Measurements from ENCODE around the gene NEUROD4. TPM values are rescaled to one million over a fixed set of nuclear protein-coding genes. Genes with fewer than 3 reads are reported as not detected.

Gene NEUROD4
- total and polyA plus RNA-seq, 2 experiments from 2014 or later = 0.07 to 0.13 TPM

DNA sequence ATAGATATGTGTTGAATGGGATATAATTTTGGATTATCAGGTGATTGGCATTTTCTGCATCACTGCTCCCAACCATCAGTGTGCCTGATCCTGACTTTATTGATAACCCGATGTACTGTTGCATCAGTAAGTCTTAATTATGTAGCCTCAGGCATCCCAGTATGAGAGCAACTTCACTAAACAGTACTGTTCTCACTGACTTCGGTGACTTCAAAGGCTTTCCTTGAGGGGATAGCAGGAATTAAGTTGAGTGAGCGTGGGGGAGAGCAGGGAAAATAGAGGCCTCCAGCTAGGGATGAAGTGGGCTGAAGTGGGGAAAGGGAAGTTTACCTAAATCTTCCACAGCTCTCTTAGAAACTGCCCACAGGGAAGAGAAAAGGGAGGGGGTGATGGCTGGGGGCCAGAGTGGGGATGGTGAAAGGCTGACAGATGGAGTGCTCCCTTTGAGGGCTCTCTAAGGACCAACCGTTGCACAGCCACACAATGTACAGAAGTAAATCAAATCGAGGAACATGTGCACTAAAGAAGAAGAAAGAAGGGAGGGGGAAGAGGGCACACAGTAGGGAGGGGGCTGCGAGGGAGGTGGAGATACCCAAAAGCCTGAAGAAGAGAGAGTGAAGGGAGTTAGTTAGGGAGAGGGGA is 10.7 kb upstream of the NEUROD4 start:
- H3K27me3 Mint-ChIP-seq (ENCODE audit: insufficient read depth, low read depth, poor library complexity) = peaks cover 3% of the 10 kb centered on the region
- Histone ChIP-seq H3K4me2 (no peak overlapping the region; the same call in 1 of the 2 replicates), H3K36me3 (ENCODE audit: insufficient read depth) (no peaks in the 10 kb centered on the region), H3K27ac (ENCODE audit: low read depth) (no peak overlapping the region), H3K4me3 (no peak overlapping the region), H3F3A (replicated peaks; ENCODE audit: low read depth) (no peaks in the 10 kb centered on the region), H3K79me2 (replicated peaks; ENCODE audit: insufficient read depth) (no peaks in the 10 kb centered on the region), H2AFZ (peak overlapping the region; percentile 41; the same call in 1 of the 2 replicates), H3K27me3 (ENCODE audit: insufficient read depth) (no peaks in the 10 kb centered on the region), H3K4me1 (ENCODE audit: insufficient read depth) (no peaks in the 10 kb centered on the region), H3K9me2 (ENCODE audit: insufficient read depth) (no peaks in the 10 kb centered on the region; the same call in 1 of the 2 replicates), H4K20me1 (replicated peaks; ENCODE audit: insufficient read depth) (no peaks in the 10 kb centered on the region)
- no peak overlapping the region for H3K27ac Mint-ChIP-seq
- DNase-seq (ENCODE audit: low spot score) (peak; percentile 7), ATAC-seq (no peak)
- H3K9me3 Mint-ChIP-seq = peaks cover 20% of the 10 kb centered on the region
- peaks cover 13% of the 10 kb centered on the region; the same call in 2 of the 3 replicates for H3K4me1 Mint-ChIP-seq
- H3K4me3 Mint-ChIP-seq = no peak overlapping the region
- no peak for TF ChIP-seq JUNB (IDR thresholded peaks at IDR 0.05; ENCODE audit: unreplicated experiment)
- no peak for TF ChIP-seq ZNF331 (CRISPR knock-in tag; IDR thresholded peaks at IDR 0.05; ENCODE audit: low read depth)
- TF ChIP-seq EZH2 (IDR thresholded peaks at IDR 0.05; ENCODE audit: low read depth, unreplicated experiment) = no peak
- TF ChIP-seq, protein P1, sequence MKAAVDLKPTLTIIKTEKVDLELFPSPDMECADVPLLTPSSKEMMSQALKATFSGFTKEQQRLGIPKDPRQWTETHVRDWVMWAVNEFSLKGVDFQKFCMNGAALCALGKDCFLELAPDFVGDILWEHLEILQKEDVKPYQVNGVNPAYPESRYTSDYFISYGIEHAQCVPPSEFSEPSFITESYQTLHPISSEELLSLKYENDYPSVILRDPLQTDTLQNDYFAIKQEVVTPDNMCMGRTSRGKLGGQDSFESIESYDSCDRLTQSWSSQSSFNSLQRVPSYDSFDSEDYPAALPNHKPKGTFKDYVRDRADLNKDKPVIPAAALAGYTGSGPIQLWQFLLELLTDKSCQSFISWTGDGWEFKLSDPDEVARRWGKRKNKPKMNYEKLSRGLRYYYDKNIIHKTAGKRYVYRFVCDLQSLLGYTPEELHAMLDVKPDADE (IDR thresholded peaks at IDR 0.05) = no peak
- TF ChIP-seq POLR2AphosphoS5 (IDR thresholded peaks at IDR 0.05; ENCODE audit: low read depth) = no peak
- TF ChIP-seq, protein P2, sequence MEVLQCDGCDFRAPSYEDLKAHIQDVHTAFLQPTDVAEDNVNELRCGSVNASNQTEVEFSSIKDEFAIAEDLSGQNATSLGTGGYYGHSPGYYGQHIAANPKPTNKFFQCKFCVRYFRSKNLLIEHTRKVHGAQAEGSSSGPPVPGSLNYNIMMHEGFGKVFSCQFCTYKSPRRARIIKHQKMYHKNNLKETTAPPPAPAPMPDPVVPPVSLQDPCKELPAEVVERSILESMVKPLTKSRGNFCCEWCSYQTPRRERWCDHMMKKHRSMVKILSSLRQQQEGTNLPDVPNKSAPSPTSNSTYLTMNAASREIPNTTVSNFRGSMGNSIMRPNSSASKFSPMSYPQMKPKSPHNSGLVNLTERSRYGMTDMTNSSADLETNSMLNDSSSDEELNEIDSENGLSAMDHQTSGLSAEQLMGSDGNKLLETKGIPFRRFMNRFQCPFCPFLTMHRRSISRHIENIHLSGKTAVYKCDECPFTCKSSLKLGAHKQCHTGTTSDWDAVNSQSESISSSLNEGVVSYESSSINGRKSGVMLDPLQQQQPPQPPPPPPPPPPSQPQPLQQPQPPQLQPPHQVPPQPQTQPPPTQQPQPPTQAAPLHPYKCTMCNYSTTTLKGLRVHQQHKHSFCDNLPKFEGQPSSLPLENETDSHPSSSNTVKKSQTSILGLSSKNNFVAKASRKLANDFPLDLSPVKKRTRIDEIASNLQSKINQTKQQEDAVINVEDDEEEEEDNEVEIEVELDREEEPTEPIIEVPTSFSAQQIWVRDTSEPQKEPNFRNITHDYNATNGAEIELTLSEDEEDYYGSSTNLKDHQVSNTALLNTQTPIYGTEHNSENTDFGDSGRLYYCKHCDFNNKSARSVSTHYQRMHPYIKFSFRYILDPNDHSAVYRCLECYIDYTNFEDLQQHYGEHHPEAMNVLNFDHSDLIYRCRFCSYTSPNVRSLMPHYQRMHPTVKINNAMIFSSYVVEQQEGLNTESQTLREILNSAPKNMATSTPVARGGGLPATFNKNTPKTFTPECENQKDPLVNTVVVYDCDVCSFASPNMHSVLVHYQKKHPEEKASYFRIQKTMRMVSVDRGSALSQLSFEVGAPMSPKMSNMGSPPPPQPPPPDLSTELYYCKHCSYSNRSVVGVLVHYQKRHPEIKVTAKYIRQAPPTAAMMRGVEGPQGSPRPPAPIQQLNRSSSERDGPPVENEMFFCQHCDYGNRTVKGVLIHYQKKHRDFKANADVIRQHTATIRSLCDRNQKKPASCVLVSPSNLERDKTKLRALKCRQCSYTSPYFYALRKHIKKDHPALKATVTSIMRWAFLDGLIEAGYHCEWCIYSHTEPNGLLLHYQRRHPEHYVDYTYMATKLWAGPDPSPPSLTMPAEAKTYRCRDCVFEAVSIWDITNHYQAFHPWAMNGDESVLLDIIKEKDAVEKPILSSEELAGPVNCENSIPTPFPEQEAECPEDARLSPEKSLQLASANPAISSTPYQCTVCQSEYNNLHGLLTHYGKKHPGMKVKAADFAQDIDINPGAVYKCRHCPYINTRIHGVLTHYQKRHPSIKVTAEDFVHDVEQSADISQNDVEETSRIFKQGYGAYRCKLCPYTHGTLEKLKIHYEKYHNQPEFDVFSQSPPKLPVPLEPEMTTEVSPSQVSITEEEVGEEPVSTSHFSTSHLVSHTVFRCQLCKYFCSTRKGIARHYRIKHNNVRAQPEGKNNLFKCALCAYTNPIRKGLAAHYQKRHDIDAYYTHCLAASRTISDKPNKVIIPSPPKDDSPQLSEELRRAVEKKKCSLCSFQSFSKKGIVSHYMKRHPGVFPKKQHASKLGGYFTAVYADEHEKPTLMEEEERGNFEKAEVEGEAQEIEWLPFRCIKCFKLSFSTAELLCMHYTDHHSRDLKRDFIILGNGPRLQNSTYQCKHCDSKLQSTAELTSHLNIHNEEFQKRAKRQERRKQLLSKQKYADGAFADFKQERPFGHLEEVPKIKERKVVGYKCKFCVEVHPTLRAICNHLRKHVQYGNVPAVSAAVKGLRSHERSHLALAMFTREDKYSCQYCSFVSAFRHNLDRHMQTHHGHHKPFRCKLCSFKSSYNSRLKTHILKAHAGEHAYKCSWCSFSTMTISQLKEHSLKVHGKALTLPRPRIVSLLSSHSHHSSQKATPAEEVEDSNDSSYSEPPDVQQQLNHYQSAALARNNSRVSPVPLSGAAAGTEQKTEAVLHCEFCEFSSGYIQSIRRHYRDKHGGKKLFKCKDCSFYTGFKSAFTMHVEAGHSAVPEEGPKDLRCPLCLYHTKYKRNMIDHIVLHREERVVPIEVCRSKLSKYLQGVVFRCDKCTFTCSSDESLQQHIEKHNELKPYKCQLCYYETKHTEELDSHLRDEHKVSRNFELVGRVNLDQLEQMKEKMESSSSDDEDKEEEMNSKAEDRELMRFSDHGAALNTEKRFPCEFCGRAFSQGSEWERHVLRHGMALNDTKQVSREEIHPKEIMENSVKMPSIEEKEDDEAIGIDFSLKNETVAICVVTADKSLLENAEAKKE (CRISPR knock-in tag; IDR thresholded peaks at IDR 0.05) = no peak
- TF ChIP-seq ZNF114 (CRISPR knock-in tag; IDR thresholded peaks at IDR 0.05) = no peak
- no peak for TF ChIP-seq NANOG (IDR thresholded peaks at IDR 0.05; ENCODE audit: borderline replicate concordance)
- TF ChIP-seq REST (IDR thresholded peaks at IDR 0.05; ENCODE audit: unreplicated experiment) = no peak
- TF ChIP-seq CREB1 (CRISPR knock-in tag; IDR thresholded peaks at IDR 0.05; ENCODE audit: low read depth) = no peak
- no peak for TF ChIP-seq STAT1 (IDR thresholded peaks at IDR 0.05; ENCODE audit: unreplicated experiment)
- no peak for TF ChIP-seq CTCF (conservative IDR thresholded peaks at IDR 0.05; ENCODE audit: low read depth in 2 of 2)
- no peak for TF ChIP-seq EZH2phosphoT487 (IDR thresholded peaks at IDR 0.05; ENCODE audit: unreplicated experiment)
- peaks cover 10% of the 10 kb centered on the region for H3K36me3 Mint-ChIP-seq (ENCODE audit: low read depth)
